Heart left ventricle (tissue), 13 donors: ENCODE results near the gene NPL.

Experiments
- CTCF ChIP-seq, 12 donors: fragments of 200-600 bp; sonication (generic) in 4 of 12; IDR thresholded peaks; one replicate each; pipeline versions ENCODE4 v1.5.0 to v1.8.0; 2018 to 2022; ENCODE audit warnings: antibody characterized with exemption in 12 of 12, mild to moderate bottlenecking in 5 of 12
- POLR2A ChIP-seq, 2 donors: fragments of 450-650 bp; IDR thresholded peaks; one replicate each; pipeline ENCODE4 v1.6.1; 2017; ENCODE audit warnings: antibody characterized with exemption in 2 of 2, mild to moderate bottlenecking in 2 of 2, moderate library complexity in 2 of 2
- donor health status: ischemic (EF 13 %, LVEDD 7.1; RV severe dilation, severe dysfunction).
- donor health status: DM: no; HTN: yes; CAD: no.
- donor health status: DM: no; HTN: no; CAD: no.
- donor health status: ischemic (EF 25% LVEDD 6.9; RV normal size, moderate dysfunction).
- donor health status: ischemic (EF 25% LVEDD 5.7; RV mildly dilated, moderate dysfunction).
- donor health status: ischemic (EF 35%, LVEDD 5.7; RV mildly dilated, moderate dysfunction).
- donor health status: nonischemic (EF 11% LVEDD 7.7; RV severe dilation, severe dysfunction).
- donor health status: DM: yes; HTN: yes; CAD: no.
- donor health status: PGD.
- donor health status: ischemic (EF 29% LVEDD 5.4; RV normal size, mild dysfunction).
- donor health status: nonischemic (EF 23%, LVEDD 6.1; RV moderate dilation, normal function).

- TF ChIP-seq CTCF (IDR thresholded peaks at IDR 0.05) (no peak), POLR2A (IDR thresholded peaks at IDR 0.05) (no peak)
Measured at GRCh38 chr1:182862827-182863226, 73.3 kb downstream of the NPL start.
